GM12872 (cell line): ENCODE measurements around the gene ACVR2B.

Source experiments
- CTCF ChIP-seq: IDR thresholded peaks from 3 replicates; pipeline ENCODE4 v1.5.1; 2011; ENCODE audit warnings: low read depth, mild to moderate bottlenecking, low read length, moderate library complexity; ENCODE audit not compliant: insufficient read depth

ACVR2B gene

DNA sequence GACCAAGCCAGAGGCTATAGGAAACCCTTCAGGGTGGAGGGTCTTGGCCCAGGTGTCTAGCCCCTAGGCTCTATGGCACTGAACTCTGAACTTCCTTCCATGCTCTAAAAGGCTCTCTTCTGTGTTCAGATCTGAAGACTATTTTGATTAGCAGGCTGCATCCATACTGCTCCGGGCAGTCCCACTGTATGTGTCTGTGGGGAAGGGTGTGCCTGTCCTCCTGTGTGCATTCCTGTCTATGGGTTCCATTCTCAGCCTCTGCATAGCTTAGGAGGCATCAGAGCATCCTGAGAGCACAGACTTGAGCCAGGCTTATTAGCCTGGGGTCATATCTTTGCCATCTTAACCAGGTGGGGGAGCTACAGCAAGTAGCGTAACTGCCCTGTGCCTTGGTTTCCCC, 80.5 kb downstream of the ACVR2B start:
- no peak for TF ChIP-seq CTCF

GRCh38 chr3:38534604-38535003, 80.9 kb downstream of the ACVR2B start:
- no peak for TF ChIP-seq CTCF

DNA sequence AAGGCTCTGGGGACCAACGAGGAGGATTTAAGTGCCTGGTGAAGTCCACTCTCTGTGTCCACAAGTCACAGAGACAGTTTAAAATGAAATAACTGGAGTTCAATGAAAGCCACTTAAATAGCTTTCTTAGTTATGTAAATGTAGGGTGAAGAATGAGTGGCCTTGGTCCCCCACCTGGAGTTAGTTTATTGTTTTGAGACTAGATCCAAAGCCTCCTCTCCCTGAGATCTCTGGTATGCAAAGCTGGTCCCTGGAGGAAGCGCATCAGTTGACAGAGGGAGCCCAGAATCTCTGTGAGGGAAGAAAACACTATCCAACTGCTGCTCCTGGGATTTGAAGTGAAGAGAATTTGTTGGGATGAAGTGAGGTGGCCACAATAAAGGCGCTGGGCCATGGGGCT, 83.0 kb downstream of the ACVR2B start:
- TF ChIP-seq CTCF, result no peak

DNA sequence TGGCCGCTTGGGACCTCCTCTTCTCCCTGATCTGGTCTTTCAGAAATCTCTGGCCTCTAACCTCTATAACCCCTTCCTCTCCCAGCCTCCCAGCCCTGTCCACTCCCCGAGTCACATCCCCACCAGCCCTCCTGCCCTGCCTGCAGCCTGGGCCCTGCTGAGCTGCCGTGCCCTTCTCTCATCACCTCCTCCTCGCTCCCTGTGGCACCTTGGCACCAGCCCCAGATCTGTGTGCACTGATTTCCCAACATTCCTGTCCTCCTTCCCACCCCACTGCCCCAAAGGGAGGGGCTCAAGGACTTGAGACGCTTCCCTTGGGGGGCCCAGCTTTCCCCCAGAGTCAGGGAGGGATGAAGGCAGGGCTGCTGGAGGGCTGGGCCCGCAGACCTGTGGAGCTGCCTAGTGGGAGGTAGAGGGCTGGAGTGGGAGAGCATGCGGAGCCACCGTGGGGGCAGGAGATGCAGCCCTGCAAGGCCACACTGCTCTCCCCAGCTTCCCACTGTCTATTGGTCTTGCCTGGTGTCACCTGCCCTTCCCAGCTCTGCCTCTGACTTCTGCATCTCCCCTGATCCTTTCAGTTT, 85.2 kb downstream of the ACVR2B start:
- TF ChIP-seq CTCF, result no peak

- TF ChIP-seq CTCF, result no peak
Measured at GRCh38 chr3:38541806-38542205, 88.1 kb downstream of the ACVR2B start.
